HCT116 (cell line): ENCODE data around the gene CLDN1. TPM values are rescaled to one million over a fixed set of nuclear protein-coding genes. Genes with fewer than 3 reads are reported as not detected.
A peak's percentile ranks its signal among the peaks of the same experiment; 100 is the strongest.

Experiments
- ATAC-seq: fragments of 200-7000 bp; cut with Tn5 transposase; 2 replicates; pipeline ENCODE4 v1.9.1; 2020; ENCODE audit warnings: mild to moderate bottlenecking, moderate library complexity
- BruUV-seq: library from RNA; stranded (reverse); fragments of 400-500 nt; replicated peaks from 2 replicates; lab custom pipeline; 2021; lab: Mats Ljungman, UMichigan
- CTCF ChIA-PET: fragments of 300-600 bp; sonication (Branson Sonifier 250); formaldehyde crosslinking; loops from one replicate; lab custom pipeline; 2021; ENCODE audit warnings: antibody characterized with exemption; lab: Charles Lee
- POLR2A ChIA-PET: fragments of 300-600, 350-600 bp; sonication (Branson Sonifier 250); formaldehyde crosslinking; loops from one replicate; lab custom pipeline; 2021; ENCODE audit warnings: antibody characterized with exemption; lab: Charles Lee
- RAD21 ChIA-PET, 2 experiments: fragments of 300-600 bp; sonication (Branson Sonifier 250); formaldehyde crosslinking; loops; one replicate each; lab custom pipeline; 2023; ENCODE audit warnings: low total read pairs in 2 of 2; ENCODE audit not compliant: uncharacterized antibody in 2 of 2, unreplicated experiment in 2 of 2, low non-redundant PET in 1 of 2; lab: Charles Lee
- DNase-seq: peaks from one replicate; pipeline ENCODE4 v3.0.0-alpha.2; 2010; ENCODE audit warnings: low read depth, low spot score
- H2AFZ ChIP-seq: fragments of 200-600 bp; shearing (Covaris generic), sonication (generic); 2 replicates; pipeline ENCODE4 v1.6.1; 2017; ENCODE audit warnings: low read depth, mixed run types, mixed read lengths, antibody characterized with exemption, low read length; ENCODE audit not compliant: poor library complexity, severe bottlenecking
- H3K27ac ChIP-seq: 2 replicates; pipeline ENCODE4 v1.5.1; 2012; ENCODE audit warnings: low read depth, low read length
- H3K27me3 ChIP-seq: fragments of 200-600 bp; sonication (generic); 2 replicates; pipeline ENCODE4 v1.6.1; 2016; ENCODE audit warnings: mixed run types, low read length, mixed read lengths; ENCODE audit not compliant: insufficient read depth
- H3K36me3 ChIP-seq, 2 experiments: fragments of 200-500 bp in 1 of 2; fragments of 200-600 bp in 1 of 2; sonication (Bioruptor generic) in 1 of 2; sonication (generic) in 1 of 2; 2 replicates each; pipeline versions ENCODE4 v1.5.1 to v1.6.1; 2014 to 2016; ENCODE audit warnings: low read length in 2 of 2, inconsistent platforms in 1 of 2, mixed read lengths in 1 of 2, mixed run types in 1 of 2; ENCODE audit not compliant: insufficient read depth in 2 of 2, control insufficient read depth in 1 of 2
- H3K4me1 ChIP-seq, 2 experiments: fragments of 200-600 bp in 1 of 2; sonication (generic) in 1 of 2; 2 replicates each; pipeline versions ENCODE4 v1.5.1 to v1.6.1; 2012 to 2017; ENCODE audit warnings: low read length in 2 of 2, inconsistent platforms in 1 of 2, mild to moderate bottlenecking in 1 of 2, mixed read lengths in 1 of 2, mixed run types in 1 of 2, moderate library complexity in 1 of 2; ENCODE audit not compliant: insufficient read depth in 2 of 2, control insufficient read depth in 1 of 2
- H3K4me2 ChIP-seq: fragments of 200-600 bp; sonication (generic); 2 replicates; pipeline ENCODE4 v1.6.1; 2017; ENCODE audit warnings: mixed run types, low read length, mixed read lengths
- H3K4me3 ChIP-seq, 2 experiments: fragments of 200-600 bp in 1 of 2; sonication (generic) in 1 of 2; replicated peaks in 1 of 2; 2 replicates each; pipeline ENCODE4 v1.5.1; 2011 to 2016; ENCODE audit warnings: low read length in 2 of 2, control low read depth in 1 of 2, low read depth in 1 of 2, mild to moderate bottlenecking in 1 of 2, mixed read lengths in 1 of 2, mixed run types in 1 of 2
- H3K79me2 ChIP-seq: fragments of 200-600 bp; sonication (generic); 2 replicates; pipeline ENCODE4 v1.6.1; 2017; ENCODE audit warnings: mild to moderate bottlenecking, mixed run types, low read length, moderate library complexity, mixed read lengths; ENCODE audit not compliant: insufficient read depth
- H3K9ac ChIP-seq: fragments of 200-600 bp; sonication (generic); 2 replicates; pipeline ENCODE4 v1.6.1; 2016; ENCODE audit warnings: low read length, mixed read lengths
- H3K9me2 ChIP-seq: fragments of 200-600 bp; sonication (generic), shearing (Covaris generic); 2 replicates; pipeline ENCODE4 v1.6.1; 2017; ENCODE audit warnings: mixed run types, mild to moderate bottlenecking, moderate library complexity; ENCODE audit not compliant: insufficient read depth
- H3K9me3 ChIP-seq, 2 experiments: fragments of 200-500 bp in 1 of 2; fragments of 200-600 bp in 1 of 2; sonication (Bioruptor generic) in 1 of 2; sonication (generic) in 1 of 2; 2 replicates each; pipeline ENCODE4 v1.6.1; 2014 to 2017; ENCODE audit warnings: low read length in 2 of 2, mixed read lengths in 2 of 2, inconsistent platforms in 1 of 2, low read depth in 1 of 2, mild to moderate bottlenecking in 1 of 2, mixed run types in 1 of 2, moderate library complexity in 1 of 2; ENCODE audit not compliant: control insufficient read depth in 1 of 2, insufficient read depth in 1 of 2
- H4K20me1 ChIP-seq: fragments of 200-600 bp; sonication (generic), shearing (Covaris generic); 2 replicates; pipeline ENCODE4 v1.6.1; 2017; ENCODE audit warnings: mixed run types, mild to moderate bottlenecking, moderate library complexity; ENCODE audit not compliant: insufficient read depth
- CEBPB ChIP-seq: IDR thresholded peaks from 2 replicates; pipeline ENCODE4 v1.6.1; 2012; ENCODE audit warnings: low read depth
- CTCF ChIP-seq, 3 experiments: fragments of 200-600 bp in 1 of 3; sonication (generic) in 1 of 3; IDR thresholded peaks in 2 of 3; conservative IDR thresholded peaks in 1 of 3; 2 replicates each; pipeline ENCODE4 v1.5.1; 2012 to 2017; ENCODE audit warnings: low read depth in 2 of 3, low read length in 2 of 3, antibody characterized with exemption in 1 of 3, borderline replicate concordance in 1 of 3, control low read depth in 1 of 3, mild to moderate bottlenecking in 1 of 3, mixed read lengths in 1 of 3, mixed run types in 1 of 3, moderate library complexity in 1 of 3; ENCODE audit not compliant: insufficient read depth in 1 of 3
- EZH2phosphoT487 ChIP-seq: fragments of 200-600 bp; IDR thresholded peaks from 2 replicates; pipeline ENCODE4 v1.6.1; 2018; ENCODE audit warnings: antibody characterized with exemption, borderline replicate concordance
- RAD21 ChIP-seq: IDR thresholded peaks from 2 replicates; pipeline ENCODE4 v1.6.1; 2012; ENCODE audit warnings: low read depth, mild to moderate bottlenecking
- TCF7L2 ChIP-seq: IDR thresholded peaks from 2 replicates; pipeline ENCODE4 v1.7.0; 2011; ENCODE audit warnings: borderline replicate concordance, inconsistent platforms; ENCODE audit not compliant: insufficient read depth, insufficient read length; ENCODE audit errors: extremely low read depth
- YY1 ChIP-seq: IDR thresholded peaks from 2 replicates; pipeline ENCODE4 v1.6.1; 2011; ENCODE audit warnings: low read length, low read depth, moderate library complexity, mild to moderate bottlenecking; ENCODE audit not compliant: insufficient replicate concordance; ENCODE audit errors: extremely low read depth
- ZBTB33 ChIP-seq: IDR thresholded peaks from 2 replicates; pipeline ENCODE4 v1.6.1; 2011; ENCODE audit warnings: mild to moderate bottlenecking, low read length, moderate library complexity; ENCODE audit not compliant: insufficient replicate concordance; ENCODE audit errors: extremely low read depth
- ZNF274 ChIP-seq: fragments of 200-500 bp; sonication (Bioruptor generic); IDR thresholded peaks from 2 replicates; pipeline ENCODE4 v1.6.1; 2014; ENCODE audit warnings: mild to moderate bottlenecking, low read depth, low read length, inconsistent platforms
- intact Hi-C: fragments of 100-400 bp; cut with micrococcal nuclease; formaldehyde crosslinking; loops from 2 replicates; pipeline ENCODE4 v1.10.0; 2022
- total RNA-seq: library from RNA; stranded (reverse); gene quantifications from one replicate; pipeline ENCODE4 v1.2.1, GENCODE V29; 2021; ENCODE audit not compliant: unreplicated experiment

CLDN1 gene
- total RNA-seq, 1 experiment from 2014 or later, result 0.20 TPM

GRCh38 chr3:190339130-190339529, 16.9 kb upstream of the CLDN1 start:
- Histone ChIP-seq H3K36me3 (no peaks in the 10 kb centered on the region), H3K9ac (no peak overlapping the region), H3K27me3 (no peaks in the 10 kb centered on the region), H3K9me3 (no peaks in the 10 kb centered on the region), H3K4me3 (no peak overlapping the region), H4K20me1 (no peaks in the 10 kb centered on the region), H3K4me2 (0 out of 2 replicates have a peak overlapping the region, but pooled peaks have one; percentile 3), H3K79me2 (no peaks in the 10 kb centered on the region), H2AFZ (peak overlapping the region; percentile 46), H3K9me2 (no peaks in the 10 kb centered on the region), H3K27ac (no peak overlapping the region), H3K4me1 (peaks cover 0 to 7% of the 10 kb centered on the region in 2 experiments; a peak in 2 of 4 replicates)
- RAD21 ChIA-PET, result no interaction called here
- BruUV-seq, result no TSS peak
- ATAC-seq (peak; percentile 79), DNase-seq (peak; percentile 18)
- POLR2A ChIA-PET, result no interaction called here
- peak; percentile 27; the same call in 1 of the 2 replicates for TF ChIP-seq RAD21
- TF ChIP-seq CTCF (IDR thresholded peaks at IDR 0.05 in 2 of 3, conservative IDR thresholded peaks at IDR 0.05 in 1 of 3; ENCODE audit: borderline replicate concordance in 1 of 3, insufficient read depth in 1 of 3, low read depth in 2 of 3, low read length in 2 of 3), result peak in 2 of 3 experiments; percentile 25 to 46; a peak in 3 of 6 replicates
- no peak for TF ChIP-seq ZNF274
- intact Hi-C loops, result no loop called here
- CTCF ChIA-PET, result interaction anchor here (2.7 kb wide), 1 partner anchor 17 kb away, joined by 10 read pairs; the partner anchor contains the start of gene CLDN1

GRCh38 chr3:190338717-190339116, 16.5 kb upstream of the CLDN1 start:
- POLR2A ChIA-PET, result no interaction called here
- Histone ChIP-seq H3K36me3 (no peaks in the 10 kb centered on the region), H3K4me2 (no peak overlapping the region), H3K79me2 (no peaks in the 10 kb centered on the region), H3K9me3 (no peaks in the 10 kb centered on the region), H4K20me1 (no peaks in the 10 kb centered on the region), H3K27ac (no peak overlapping the region), H3K4me3 (no peak overlapping the region), H2AFZ (no peak overlapping the region), H3K9ac (no peak overlapping the region), H3K4me1 (peaks cover 0 to 7% of the 10 kb centered on the region in 2 experiments; a peak in 2 of 4 replicates), H3K9me2 (no peaks in the 10 kb centered on the region), H3K27me3 (no peaks in the 10 kb centered on the region)
- intact Hi-C loops, result no loop called here
- RAD21 ChIA-PET, result no interaction called here
- no TSS peak for BruUV-seq
- CTCF ChIA-PET, result interaction anchor here (2.7 kb wide), 1 partner anchor 16 kb away, joined by 10 read pairs; the partner anchor contains the start of gene CLDN1
- ATAC-seq, result peak; percentile 74
- peak; percentile 13 for DNase-seq
- no peak for TF ChIP-seq CTCF (IDR thresholded peaks at IDR 0.05 in 2 of 3, conservative IDR thresholded peaks at IDR 0.05 in 1 of 3; ENCODE audit: borderline replicate concordance in 1 of 3, insufficient read depth in 1 of 3, low read depth in 2 of 3, low read length in 2 of 3)
- no peak for TF ChIP-seq CEBPB
- TF ChIP-seq ZBTB33, result no peak
- no peak for TF ChIP-seq ZNF274
- TF ChIP-seq YY1, result no peak
- TF ChIP-seq EZH2phosphoT487, result no peak
- no peak for TF ChIP-seq TCF7L2
